Glutamatergic neuron (in vitro differentiated cells): Measurements from ENCODE around the gene PTPRN2. TPM values are rescaled to one million over a fixed set of nuclear protein-coding genes. Genes with fewer than 3 reads are reported as not detected.

ENCODE experiments used
- DNase-seq: peaks from one replicate; pipeline ENCODE4 v3.0.0; 2022
- H3K27ac Mint-ChIP-seq: one replicate; pipeline ENCODE4 v1.8.0; 2020; ENCODE audit warnings: mild to moderate bottlenecking, mixed read lengths, inconsistent platforms; ENCODE audit not compliant: unreplicated experiment
- H3K27me3 Mint-ChIP-seq: one replicate; pipeline ENCODE4 v1.8.0; 2020; ENCODE audit warnings: mild to moderate bottlenecking, moderate library complexity, mixed read lengths, inconsistent platforms; ENCODE audit not compliant: unreplicated experiment
- H3K36me3 Mint-ChIP-seq: one replicate; pipeline ENCODE4 v1.8.0; 2020; ENCODE audit warnings: mild to moderate bottlenecking, mixed read lengths, inconsistent platforms; ENCODE audit not compliant: unreplicated experiment
- H3K4me1 Mint-ChIP-seq: one replicate; pipeline ENCODE4 v1.8.0; 2020; ENCODE audit warnings: mild to moderate bottlenecking, low read depth, mixed read lengths, inconsistent platforms; ENCODE audit not compliant: unreplicated experiment
- H3K4me3 Mint-ChIP-seq: one replicate; pipeline ENCODE4 v1.8.0; 2020; ENCODE audit warnings: mild to moderate bottlenecking, mixed read lengths, inconsistent platforms; ENCODE audit not compliant: unreplicated experiment
- H3K9me3 Mint-ChIP-seq: one replicate; pipeline ENCODE4 v1.8.0; 2020; ENCODE audit warnings: mild to moderate bottlenecking, moderate library complexity, mixed read lengths, inconsistent platforms; ENCODE audit not compliant: unreplicated experiment
- total RNA-seq: library from RNA; stranded (reverse); fragmentation: NEBNext Ultra II Directional; extraction: Animal tissue kit (Norgen Biotek cat#: 25700); gene quantifications from one replicate; pipeline ENCODE4 v1.2.1, GENCODE V29; 2021; ENCODE audit not compliant: unreplicated experiment
- TF ChIP-seq, protein P1 (sequence below): fragments of 200-600 bp; sonication (generic); IDR thresholded peaks from one replicate; pipeline ENCODE4 v1.5.0; 2021; ENCODE audit not compliant: partially characterized antibody, unreplicated experiment

Gene PTPRN2
- total RNA-seq, 1 donor from 2014 or later, result 49.0 TPM

DNA sequence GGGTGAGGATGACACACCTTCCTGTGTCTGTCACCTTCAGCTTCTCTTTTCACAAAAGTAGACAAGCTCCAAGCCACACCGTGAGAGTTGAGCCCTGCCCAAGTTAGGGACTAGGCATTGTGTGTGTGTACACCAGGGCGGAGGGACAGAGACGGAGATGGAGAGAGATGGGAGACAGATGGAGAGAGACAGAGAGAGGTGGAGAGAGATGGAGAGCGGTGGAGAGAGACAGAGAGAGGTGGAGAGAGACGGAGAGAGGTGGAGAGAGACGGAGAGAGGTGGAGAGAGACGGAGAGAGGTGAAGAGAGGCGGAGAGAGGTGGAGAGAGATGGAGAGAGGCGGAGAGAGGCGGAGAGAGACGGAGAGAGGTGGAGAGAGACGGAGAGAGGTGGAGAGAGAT lies 1043.8 kb downstream of the PTPRN2 start:
- H3K27ac Mint-ChIP-seq, result peak overlapping the region; percentile 28
- H3K27me3 Mint-ChIP-seq, result peaks cover 9% of the 10 kb centered on the region

DNA sequence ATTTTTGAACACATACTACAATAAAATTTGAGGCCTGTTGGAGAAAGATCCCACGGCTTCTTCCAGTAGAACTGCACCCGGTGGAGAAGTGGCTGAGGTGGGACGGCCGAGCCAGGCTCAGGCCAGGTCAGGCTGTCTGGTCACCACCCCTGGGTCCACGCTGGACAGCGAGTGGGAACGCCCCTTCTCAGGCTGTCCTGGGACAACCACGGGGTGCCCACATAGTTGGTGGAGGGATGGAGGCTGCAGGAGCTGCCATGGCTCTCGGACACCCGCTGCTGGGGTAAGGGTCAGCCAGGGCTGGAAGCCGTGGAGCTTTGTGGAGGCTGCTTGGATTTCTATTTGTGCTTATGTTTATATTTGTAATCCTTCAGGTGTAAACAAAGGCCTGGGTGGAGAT lies 1044.3 kb downstream of the PTPRN2 start:
- peaks cover 12% of the 10 kb centered on the region for H3K9me3 Mint-ChIP-seq
- H3K4me3 Mint-ChIP-seq, result no peak overlapping the region
- DNase-seq, result peak; percentile 9
- H3K27ac Mint-ChIP-seq, result no peak overlapping the region
- TF ChIP-seq, protein P1, sequence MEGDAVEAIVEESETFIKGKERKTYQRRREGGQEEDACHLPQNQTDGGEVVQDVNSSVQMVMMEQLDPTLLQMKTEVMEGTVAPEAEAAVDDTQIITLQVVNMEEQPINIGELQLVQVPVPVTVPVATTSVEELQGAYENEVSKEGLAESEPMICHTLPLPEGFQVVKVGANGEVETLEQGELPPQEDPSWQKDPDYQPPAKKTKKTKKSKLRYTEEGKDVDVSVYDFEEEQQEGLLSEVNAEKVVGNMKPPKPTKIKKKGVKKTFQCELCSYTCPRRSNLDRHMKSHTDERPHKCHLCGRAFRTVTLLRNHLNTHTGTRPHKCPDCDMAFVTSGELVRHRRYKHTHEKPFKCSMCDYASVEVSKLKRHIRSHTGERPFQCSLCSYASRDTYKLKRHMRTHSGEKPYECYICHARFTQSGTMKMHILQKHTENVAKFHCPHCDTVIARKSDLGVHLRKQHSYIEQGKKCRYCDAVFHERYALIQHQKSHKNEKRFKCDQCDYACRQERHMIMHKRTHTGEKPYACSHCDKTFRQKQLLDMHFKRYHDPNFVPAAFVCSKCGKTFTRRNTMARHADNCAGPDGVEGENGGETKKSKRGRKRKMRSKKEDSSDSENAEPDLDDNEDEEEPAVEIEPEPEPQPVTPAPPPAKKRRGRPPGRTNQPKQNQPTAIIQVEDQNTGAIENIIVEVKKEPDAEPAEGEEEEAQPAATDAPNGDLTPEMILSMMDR, result no peak
- no peaks in the 10 kb centered on the region for H3K4me1 Mint-ChIP-seq
- peaks cover 10% of the 10 kb centered on the region for H3K36me3 Mint-ChIP-seq
- H3K27me3 Mint-ChIP-seq, result peaks cover 9% of the 10 kb centered on the region

More for the DNA sequence above, 1043.8 kb downstream of the PTPRN2 start:
- Mint-ChIP-seq H3K4me3 (no peak overlapping the region), H3K4me1 (no peaks in the 10 kb centered on the region), H3K9me3 (peaks cover 12% of the 10 kb centered on the region), H3K36me3 (peaks cover 10% of the 10 kb centered on the region)
- TF ChIP-seq, protein P1, result no peak
- peak; percentile 1 for DNase-seq

DNA sequence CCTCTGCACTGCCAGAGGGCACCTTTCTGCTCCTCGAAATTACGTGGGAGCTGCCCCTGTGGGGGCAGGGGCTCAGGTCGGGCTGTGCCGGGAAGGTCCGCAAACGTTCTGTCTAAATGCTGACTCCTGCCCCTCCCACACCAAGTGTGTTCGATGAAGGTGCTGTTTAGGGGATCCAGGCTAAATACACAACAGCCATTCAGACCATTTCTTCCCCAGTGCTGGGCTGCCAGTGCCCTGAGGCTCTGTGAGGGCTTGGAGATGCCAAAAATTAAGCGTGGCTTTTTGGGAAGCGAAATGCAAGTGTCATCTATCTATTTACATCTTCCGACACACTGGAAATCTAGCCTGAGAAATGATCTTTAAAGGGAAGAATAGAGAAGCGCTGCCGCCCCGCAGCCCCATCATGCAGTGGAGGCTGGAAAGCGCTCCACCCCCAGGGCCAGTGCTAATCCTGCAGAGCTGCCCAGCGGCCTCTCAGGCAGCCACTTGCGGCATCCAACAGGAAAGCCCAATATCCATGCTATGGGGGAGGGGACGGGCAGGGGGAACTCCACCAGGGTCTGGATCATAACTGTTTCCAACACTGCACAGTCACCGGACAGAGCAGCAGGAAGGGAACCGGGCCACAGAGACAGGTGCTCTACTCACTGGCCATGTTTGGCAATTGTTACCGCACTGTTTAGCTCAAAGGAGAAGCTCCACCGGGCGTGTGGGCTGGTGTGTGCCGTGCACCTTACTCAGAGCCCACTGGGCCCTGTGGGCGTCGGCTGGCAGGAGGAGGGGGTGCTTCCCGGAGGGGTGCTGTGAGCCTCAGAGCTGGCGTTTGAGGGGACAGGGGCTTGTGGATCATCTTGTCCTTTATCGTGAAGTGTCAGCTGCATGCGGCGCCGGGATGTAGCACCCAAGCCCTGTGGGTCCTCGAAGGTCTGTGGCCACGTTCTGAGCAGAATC lies 1045.3 kb downstream of the PTPRN2 start:
- DNase-seq, result peak; percentile 9
- Mint-ChIP-seq H3K27ac (no peak overlapping the region), H3K9me3 (peaks cover 9% of the 10 kb centered on the region), H3K27me3 (peaks cover 9% of the 10 kb centered on the region), H3K4me1 (no peaks in the 10 kb centered on the region), H3K4me3 (no peak overlapping the region), H3K36me3 (peaks cover 10% of the 10 kb centered on the region)
- TF ChIP-seq, protein P1, result no peak

DNA sequence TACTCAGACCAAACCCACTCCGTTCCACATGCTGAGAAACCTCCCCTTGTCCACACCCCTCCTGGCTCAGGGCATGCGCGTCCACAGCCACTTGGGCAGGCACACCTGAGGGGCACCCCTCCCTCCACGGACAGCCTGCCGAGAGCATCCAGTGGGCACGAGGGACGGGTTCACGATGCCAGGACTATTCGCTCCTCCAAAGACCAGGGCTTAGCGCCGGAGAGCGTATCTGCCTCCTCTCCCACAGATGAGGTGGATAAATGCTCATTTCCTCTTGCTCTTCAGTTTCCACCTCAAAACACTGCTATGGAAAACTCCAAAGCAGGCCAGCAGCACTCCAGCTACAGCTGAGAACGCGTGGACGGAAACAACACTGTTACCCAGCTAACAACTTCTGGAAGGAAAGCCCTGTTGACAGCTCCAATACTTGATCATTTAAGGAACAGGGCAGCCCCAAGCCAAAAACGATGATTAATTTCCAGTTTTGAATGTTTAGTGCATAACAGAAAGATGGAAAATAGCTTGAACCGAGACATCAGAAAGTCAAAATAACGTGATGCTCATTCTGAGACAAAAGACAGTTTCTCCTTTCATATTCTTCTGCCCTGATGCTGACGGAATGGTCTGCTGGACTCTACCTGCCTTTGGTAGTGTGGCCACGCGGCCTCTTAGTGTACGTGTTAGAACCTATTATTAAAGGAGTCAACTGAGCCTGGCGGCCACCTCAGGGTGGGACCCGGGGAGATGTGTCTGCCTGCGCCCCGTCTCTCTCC lies 1046.1 kb downstream of the PTPRN2 start:
- H3K36me3 Mint-ChIP-seq, result peaks cover 10% of the 10 kb centered on the region
- peaks cover 9% of the 10 kb centered on the region for H3K27me3 Mint-ChIP-seq
- H3K4me1 Mint-ChIP-seq, result no peaks in the 10 kb centered on the region
- TF ChIP-seq, protein P1, result no peak
- H3K27ac Mint-ChIP-seq, result no peak overlapping the region
- peaks cover 9% of the 10 kb centered on the region for H3K9me3 Mint-ChIP-seq
- DNase-seq, result peak; percentile 10
- no peak overlapping the region for H3K4me3 Mint-ChIP-seq
